Mucosa of descending colon (tissue), 3 donors: ENCODE results near the gene KIF26A. TPM values are rescaled to one million over a fixed set of nuclear protein-coding genes. Genes with fewer than 3 reads are reported as not detected.
A peak's percentile ranks its signal among the peaks of the same experiment; 100 is the strongest.

Experiments used
- ATAC-seq: fragments of 200-7000 bp; cut with Tn5 transposase; one replicate; pipeline ENCODE4 v1.9.1; 2020; ENCODE audit warnings: mild to moderate bottlenecking, moderate library complexity
- DNase-seq, 3 donors: peaks; one replicate each; pipeline ENCODE4 v3.0.0-alpha.2; 2020
- H3K36me3 ChIP-seq: fragments of 200-600 bp; one replicate; pipeline ENCODE4 v1.8.0; 2021; ENCODE audit warnings: low read depth, mild to moderate bottlenecking
- H3K4me1 ChIP-seq: fragments of 200-600 bp; one replicate; pipeline ENCODE4 v1.8.0; 2021; ENCODE audit warnings: low read depth, mild to moderate bottlenecking
- H3K4me3 ChIP-seq: fragments of 200-600 bp; one replicate; pipeline ENCODE4 v1.8.0; 2021; ENCODE audit warnings: mild to moderate bottlenecking
- H3K9me3 ChIP-seq: fragments of 200-600 bp; one replicate; pipeline ENCODE4 v1.8.0; 2021; ENCODE audit warnings: mild to moderate bottlenecking
- CTCF ChIP-seq: fragments of 200-600 bp; IDR thresholded peaks from one replicate; pipeline ENCODE4 v1.8.0; 2022; ENCODE audit warnings: antibody characterized with exemption, mild to moderate bottlenecking
- intact Hi-C, 2 donors: fragments of 100-400 bp; cut with DNase I in 1 of 2; cut with micrococcal nuclease in 1 of 2; formaldehyde crosslinking; loops; one replicate each; pipeline versions ENCODE4 v1.11.0 to v1.11.1; 2022; cut with DNase I, micrococcal nuclease
- total RNA-seq, 3 donors: library from RNA; stranded (reverse); fragmentation: NEBNext Ultra II Directional in 2 of 3; extraction: Animal tissue kit (Norgen Biotek cat#: 25700) in 2 of 3; gene quantifications; one replicate each; pipeline versions ENCODE4 v1.2.1 to v1.2.4, GENCODE V29; 2021 to 2023
- donor health status: DM: no; HTN: no; CAD: no; lungs with moderate emphysema.
- donor health status: DM: no; HTN: no; CAD: no.
- donor health status: DM: no; HTN: yes; CAD: no.

Gene KIF26A
- total RNA-seq, 3 donors from 2014 or later, result 3.8 to 7.7 (median 6.5) TPM

GRCh38 chr14:104211215-104211614 is 72.8 kb downstream of the KIF26A start:
- no peak for ATAC-seq
- TF ChIP-seq CTCF, result no peak

GRCh38 chr14:104211741-104212140 is 73.4 kb downstream of the KIF26A start:
- ATAC-seq (no peak), DNase-seq (no peak)
- H3K4me1 ChIP-seq, result no peaks in the 10 kb centered on the region
- no peak for TF ChIP-seq CTCF
- no peaks in the 10 kb centered on the region for H3K36me3 ChIP-seq
- no peak overlapping the region for H3K4me3 ChIP-seq
- no peaks in the 10 kb centered on the region for H3K9me3 ChIP-seq
- intact Hi-C loops, result no loop called here

More at GRCh38 chr14:104211215-104211614, 72.8 kb downstream of the KIF26A start:
- DNase-seq, result peak in 2 of 3 donors; percentile 10 to 24
- no peaks in the 10 kb centered on the region for H3K4me1 ChIP-seq
- intact Hi-C loops, result no loop called here
- no peaks in the 10 kb centered on the region for H3K36me3 ChIP-seq
- H3K4me3 ChIP-seq, result no peak overlapping the region
- H3K9me3 ChIP-seq, result no peaks in the 10 kb centered on the region

DNA sequence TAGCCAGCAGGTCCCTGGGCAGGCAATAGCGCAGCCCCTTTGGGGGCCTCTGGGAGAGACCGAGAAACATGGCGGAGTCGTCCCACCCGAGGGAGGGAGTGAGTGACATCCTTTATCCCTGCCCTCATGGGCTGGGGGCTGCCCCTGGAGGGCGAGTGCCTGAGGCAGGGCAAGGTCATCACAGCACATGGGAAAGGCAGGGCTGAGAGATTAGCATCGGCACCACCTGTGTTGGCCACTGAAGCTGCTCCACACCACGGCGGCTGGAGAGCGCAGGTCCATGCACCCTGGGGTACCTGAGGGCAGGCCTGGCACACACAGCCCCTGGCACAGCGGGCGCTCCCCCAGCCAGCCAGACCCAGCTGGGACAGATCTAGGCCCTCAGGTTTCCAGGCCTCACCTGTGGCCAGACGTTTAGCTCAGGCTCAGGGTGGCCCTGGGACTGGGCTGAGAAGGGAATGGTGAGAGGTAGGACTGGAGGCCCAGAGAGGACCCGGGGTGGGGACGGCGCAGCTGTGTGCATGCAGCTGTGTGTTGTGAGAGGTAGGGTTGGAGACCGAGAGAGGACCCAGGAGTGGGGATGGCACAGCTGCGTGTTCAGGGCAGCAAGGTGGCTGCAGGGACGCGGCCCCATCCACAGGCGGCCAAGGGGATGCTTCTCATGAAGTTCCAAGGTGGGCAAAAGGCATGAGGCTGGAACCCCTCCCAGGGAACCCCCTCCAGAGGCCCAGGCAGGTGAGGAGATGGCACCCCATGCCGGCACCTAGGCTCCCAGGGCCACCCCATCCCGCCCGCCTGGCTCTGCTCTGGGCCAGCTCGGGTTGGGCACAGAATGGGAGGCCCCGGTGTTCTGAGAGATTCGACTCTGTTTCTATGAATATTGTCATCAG is 74.1 kb downstream of the KIF26A start:
- no peak for ATAC-seq
- intact Hi-C loops, result no loop called here
- Histone ChIP-seq H3K36me3 (no peaks in the 10 kb centered on the region), H3K4me3 (no peak overlapping the region), H3K4me1 (no peaks in the 10 kb centered on the region), H3K9me3 (no peaks in the 10 kb centered on the region)
- TF ChIP-seq CTCF, result no peak
- DNase-seq, result peak in 2 of 3 donors; percentile 18 to 40

DNA sequence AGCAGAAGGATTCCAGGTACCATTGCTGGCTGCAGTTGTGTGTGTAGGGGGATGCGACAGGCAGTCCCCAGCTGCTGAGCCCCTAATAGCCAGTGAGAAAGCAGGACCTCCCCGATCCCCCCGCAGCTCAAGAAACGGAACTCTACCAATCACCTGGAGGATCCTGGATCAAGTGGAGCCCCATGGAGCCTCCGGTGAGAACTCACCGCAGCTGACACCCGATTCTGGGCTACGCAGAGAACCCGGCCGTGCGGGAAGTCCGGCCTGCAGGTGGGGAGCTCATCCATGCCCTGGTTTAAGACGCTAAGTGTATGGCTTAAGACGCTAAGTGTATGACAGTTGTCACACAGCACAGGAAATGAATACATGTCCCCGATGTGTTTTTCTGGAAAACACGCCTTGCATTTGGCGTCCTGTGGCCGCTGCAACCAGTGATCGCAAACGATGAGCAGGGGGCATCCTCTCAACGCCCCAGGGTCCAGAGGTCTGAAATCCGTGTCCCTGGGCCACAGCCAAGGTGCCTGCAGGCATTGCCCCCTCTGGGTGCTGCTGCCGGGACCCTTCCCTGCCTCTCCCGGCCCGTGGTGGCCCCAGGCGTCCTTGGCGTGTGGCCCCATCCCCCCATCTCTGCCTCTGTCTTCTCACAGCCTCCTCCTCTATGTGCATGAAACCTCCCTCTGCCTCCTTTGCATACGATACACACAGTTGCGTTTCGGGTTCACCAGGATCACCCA is 75.1 kb downstream of the KIF26A start:
- no peak for TF ChIP-seq CTCF
- H3K36me3 ChIP-seq, result no peaks in the 10 kb centered on the region
- ATAC-seq (no peak), DNase-seq (peak in 2 of 3 donors; percentile 18 to 26)
- H3K9me3 ChIP-seq, result no peaks in the 10 kb centered on the region
- no peak overlapping the region for H3K4me3 ChIP-seq
- intact Hi-C loops, result no loop called here
- no peaks in the 10 kb centered on the region for H3K4me1 ChIP-seq

DNA sequence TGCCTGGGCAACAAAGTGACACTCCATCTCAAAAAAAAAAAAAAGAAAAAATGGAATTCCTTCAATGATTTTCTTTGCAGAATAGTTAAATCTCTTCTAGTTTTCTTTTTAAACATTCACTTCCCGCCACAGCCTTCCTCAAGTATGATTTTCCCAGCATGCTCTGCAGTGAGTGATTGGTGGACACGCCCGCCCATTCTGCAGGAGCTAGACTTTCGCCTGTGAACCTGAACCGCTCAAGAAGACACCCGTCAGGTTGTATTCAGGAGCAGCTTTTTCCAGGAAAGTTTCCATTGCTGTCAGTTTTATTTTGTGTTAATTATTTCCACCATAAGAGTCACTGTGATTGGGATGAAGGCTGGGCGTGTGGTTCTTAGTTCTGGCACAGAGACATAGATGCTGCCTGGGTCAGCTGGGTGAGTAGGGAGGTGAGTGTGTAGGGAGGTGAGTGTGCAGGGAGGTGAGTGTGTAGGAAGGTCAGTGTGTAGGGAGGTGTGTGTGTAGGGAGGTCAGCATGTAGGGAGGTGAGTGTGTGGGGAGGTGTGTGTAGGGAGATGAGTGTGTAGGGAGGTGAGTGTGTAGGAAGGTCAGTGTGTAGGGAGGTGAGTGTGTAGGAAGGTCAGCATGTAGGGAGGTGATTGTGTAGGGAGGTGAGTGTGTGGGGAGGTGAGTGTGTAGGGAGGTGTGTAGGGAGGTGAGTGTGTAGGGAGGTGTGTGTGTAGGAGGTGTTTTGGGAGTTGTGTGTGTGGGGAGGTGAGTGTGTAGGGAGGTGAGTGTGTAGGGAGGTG is 76.2 kb downstream of the KIF26A start:
- H3K4me1 ChIP-seq, result no peaks in the 10 kb centered on the region
- no peak for TF ChIP-seq CTCF
- DNase-seq (peak; percentile 36 to 76 (median 53)), ATAC-seq (peak; percentile 82)
- no peak overlapping the region for H3K4me3 ChIP-seq
- intact Hi-C loops, result no loop called here
- H3K9me3 ChIP-seq, result no peaks in the 10 kb centered on the region
- H3K36me3 ChIP-seq, result no peaks in the 10 kb centered on the region
